GM18498 (cell line): ENCODE measurements around the gene TOR1AIP1.
"Not testable (repeated sequence)": the region's sequence is repeated elsewhere in the genome, so short reads cannot be mapped to it uniquely, and the experiment has no call there.

ENCODE experiments used
- ATAC-seq: cut with Tn5 transposase; IDR thresholded peaks from one replicate; pipeline ENCODE4 v1.9.1; 2021; ENCODE audit warnings: mild to moderate bottlenecking, moderate library complexity; ENCODE audit not compliant: unreplicated experiment

TOR1AIP1 gene

DNA sequence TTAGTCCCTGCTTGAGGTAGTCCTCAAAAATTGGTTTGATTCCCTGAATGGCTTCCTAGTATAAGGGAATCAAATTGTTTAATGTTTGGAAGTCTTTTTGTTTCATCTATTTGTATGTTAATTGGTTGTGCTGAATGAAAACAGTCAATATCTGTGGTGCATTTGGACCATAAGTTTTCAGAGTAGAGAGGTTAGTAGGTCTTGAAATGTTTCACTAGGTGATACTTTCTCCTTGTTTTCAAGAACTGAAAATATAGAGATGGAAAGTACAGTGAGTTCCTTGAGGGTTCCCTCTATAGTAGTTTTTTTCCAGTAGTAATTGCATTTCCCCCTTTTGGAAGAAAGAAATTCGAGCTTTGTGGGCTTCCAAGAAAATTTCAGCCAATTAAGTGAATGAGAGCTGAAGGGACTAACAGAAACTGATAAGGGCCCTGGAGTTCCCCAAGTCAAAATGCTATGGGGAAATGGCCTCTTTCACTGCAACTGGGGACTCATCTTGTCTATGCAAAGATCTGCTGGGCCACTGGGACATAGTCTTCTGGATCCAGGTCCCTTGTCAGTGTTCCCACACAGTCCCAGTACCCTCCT lies 53.9 kb downstream of the TOR1AIP1 start:
- no peak for ATAC-seq

DNA sequence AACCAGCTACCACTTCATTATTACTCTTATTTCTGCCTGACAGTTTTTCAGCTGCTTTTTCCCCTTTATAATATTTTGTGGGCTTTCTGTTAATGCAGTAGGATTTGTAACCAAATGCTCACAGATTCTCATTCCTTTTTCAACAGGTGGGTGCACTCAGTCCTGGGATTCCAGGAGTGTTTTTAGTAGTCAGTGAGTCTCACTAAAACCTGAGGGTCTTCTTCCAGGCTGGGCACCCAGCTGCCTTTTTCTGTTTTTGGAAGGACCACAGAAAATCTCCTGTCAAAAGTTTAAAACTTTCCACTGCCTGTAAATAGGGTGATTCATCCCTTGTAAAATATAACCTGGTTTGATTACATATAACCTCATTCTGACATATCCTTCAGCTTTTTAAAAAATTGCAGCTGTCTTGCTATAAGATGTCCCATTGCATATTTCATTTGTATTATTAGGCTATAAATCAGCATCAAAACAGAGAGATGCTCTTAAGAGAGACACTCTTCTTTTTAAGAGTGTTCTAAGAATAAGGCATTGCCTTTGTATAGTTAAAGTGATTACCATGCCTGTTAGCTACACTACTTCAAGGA lies 55.7 kb downstream of the TOR1AIP1 start:
- no peak for ATAC-seq

- no peak for ATAC-seq
Observed at GRCh38 chr1:179938752-179939151, 56.7 kb downstream of the TOR1AIP1 start.

DNA sequence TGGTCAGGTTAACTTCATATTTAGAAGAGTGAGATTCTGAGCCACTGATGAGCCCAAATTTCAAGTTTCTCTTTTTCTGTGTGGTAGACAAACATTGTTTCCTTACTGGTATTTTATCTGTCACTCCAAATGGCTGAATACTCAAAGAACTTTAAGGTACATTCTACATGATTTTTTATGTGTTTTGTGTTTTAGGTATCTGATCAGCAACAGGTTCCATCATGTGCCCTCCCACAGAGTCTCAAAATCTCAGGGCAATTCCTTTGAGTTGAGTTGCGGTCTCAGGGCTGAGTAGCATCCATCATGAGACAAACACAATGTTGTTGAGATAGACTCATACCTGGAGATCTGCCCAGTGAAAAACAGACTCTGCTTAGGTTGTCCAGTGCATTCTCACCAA lies 57.9 kb downstream of the TOR1AIP1 start:
- ATAC-seq, result no peak

- no peak for ATAC-seq
Observed at GRCh38 chr1:179941454-179941853, 59.4 kb downstream of the TOR1AIP1 start.

- no peak for ATAC-seq
Observed at GRCh38 chr1:179950651-179951050, 68.6 kb downstream of the TOR1AIP1 start.

- ATAC-seq, result no peak
Observed at GRCh38 chr1:179951383-179952144, 69.5 kb downstream of the TOR1AIP1 start.

DNA sequence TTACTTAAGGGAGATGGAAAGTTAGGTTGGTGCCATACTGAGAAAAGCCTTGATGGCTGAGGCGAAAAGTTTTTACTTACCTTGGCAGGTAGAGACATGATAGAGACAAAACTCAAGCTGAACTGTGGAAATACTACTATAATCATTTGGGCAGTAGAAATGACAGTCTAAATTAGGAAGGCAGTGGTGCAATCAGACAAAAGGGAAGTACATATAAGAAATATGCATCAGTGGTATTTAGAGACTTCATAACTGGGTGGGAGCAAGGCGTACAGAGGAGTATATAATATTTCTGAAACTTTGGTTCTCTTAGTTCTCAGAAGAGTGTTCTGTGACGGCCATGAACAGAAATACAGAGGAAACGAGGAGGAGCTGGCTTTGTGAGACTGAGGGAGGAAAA lies 70.1 kb downstream of the TOR1AIP1 start:
- ATAC-seq, result no peak

GRCh38 chr1:179953974-179954492 lies 71.9 kb downstream of the TOR1AIP1 start:
- ATAC-seq, result peak; percentile 20

DNA sequence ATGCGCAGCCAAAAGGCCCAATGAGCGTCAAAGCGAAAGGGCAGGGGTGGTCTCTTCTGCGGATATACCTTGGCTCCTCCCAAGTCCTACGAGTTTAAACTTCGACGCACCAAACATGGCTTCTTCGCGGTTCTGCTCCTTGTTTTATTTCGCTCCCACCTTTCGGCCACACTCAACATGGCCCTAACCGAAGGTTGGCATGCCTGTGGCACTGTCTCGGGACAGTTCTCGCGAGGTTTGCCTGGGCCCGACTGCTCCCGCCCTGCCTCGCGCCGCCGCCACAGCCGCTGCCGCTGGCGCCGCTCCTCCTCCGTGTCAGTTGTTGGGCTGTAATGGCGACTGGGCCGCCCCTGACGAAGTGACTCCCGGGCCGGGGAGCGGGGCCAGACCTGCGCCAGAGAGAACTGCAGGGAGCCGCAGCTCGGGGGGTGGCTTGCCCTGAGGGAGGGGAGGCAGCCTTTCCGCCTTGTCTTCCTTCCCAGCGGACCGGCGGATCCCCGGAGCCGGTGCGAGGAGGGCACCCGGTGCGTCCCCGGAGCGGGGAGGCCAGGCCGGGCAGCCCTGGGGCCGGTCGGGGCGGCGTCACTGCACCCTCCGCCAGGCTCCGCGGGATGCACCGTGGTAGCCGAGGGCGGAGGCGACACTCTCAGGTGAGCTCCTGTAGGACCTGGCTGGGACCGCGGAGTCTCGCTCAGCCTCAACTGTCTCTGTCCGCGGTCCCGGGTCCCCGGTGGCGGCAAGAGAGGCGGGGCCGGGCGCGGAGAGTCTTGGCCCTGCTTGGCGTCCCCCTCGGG lies 72.6 kb downstream of the TOR1AIP1 start, which contains the start of gene CEP350:
Gene CEP350 (plus strand): TSS at position 318 of the 794 bp plus-strand sequence. CDS start 31,372 bp downstream, outside the sequence.
- ATAC-seq, result peak; percentile 92

DNA sequence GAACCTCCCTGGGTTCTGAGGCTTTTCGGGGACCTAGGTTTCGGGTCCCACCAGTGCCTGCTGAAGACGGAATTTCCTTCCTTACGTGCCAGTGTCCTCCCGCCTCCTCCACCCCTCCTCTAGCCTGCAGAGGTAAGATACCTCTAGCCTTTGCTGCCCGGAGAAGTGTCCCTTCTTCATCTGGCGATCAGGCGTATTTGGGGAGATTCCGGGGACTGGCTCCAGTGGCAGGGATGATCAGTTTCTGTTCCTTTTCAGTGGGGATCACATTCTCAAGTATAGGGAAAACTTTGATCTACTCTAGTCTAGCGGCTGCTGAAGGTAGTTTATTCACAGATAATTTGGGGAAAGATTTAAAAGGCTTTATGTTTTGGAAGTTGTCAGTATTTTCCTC lies 73.2 kb downstream of the TOR1AIP1 start:
- ATAC-seq, result peak; percentile 5

DNA sequence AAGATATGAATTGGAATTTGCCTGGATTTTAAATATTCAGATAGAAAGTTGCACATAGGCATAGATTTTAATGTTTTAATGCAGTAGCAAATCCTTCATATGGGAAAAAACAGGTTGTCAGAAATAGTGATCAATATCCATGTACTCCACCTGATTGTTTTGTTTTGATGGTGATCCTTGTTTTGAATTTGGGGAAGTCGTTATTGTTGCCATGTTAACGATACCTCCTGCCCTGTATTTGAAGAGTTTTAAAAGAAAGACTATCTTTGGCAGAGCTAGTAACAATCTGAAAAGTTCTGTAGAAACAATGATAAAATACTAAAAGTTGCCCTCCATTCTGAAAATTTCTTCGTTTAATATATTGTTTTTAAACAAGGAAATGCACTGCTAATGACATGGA lies 73.6 kb downstream of the TOR1AIP1 start:
- ATAC-seq, result no peak

- ATAC-seq, result no peak
Observed at GRCh38 chr1:179958359-179958758, 76.3 kb downstream of the TOR1AIP1 start.

GRCh38 chr1:179962168-179962567 lies 80.1 kb downstream of the TOR1AIP1 start:
- ATAC-seq, result not testable (repeated sequence)

GRCh38 chr1:179966551-179966950 lies 84.5 kb downstream of the TOR1AIP1 start:
- no peak for ATAC-seq

GRCh38 chr1:179968284-179968993 lies 86.4 kb downstream of the TOR1AIP1 start:
- ATAC-seq, result no peak

DNA sequence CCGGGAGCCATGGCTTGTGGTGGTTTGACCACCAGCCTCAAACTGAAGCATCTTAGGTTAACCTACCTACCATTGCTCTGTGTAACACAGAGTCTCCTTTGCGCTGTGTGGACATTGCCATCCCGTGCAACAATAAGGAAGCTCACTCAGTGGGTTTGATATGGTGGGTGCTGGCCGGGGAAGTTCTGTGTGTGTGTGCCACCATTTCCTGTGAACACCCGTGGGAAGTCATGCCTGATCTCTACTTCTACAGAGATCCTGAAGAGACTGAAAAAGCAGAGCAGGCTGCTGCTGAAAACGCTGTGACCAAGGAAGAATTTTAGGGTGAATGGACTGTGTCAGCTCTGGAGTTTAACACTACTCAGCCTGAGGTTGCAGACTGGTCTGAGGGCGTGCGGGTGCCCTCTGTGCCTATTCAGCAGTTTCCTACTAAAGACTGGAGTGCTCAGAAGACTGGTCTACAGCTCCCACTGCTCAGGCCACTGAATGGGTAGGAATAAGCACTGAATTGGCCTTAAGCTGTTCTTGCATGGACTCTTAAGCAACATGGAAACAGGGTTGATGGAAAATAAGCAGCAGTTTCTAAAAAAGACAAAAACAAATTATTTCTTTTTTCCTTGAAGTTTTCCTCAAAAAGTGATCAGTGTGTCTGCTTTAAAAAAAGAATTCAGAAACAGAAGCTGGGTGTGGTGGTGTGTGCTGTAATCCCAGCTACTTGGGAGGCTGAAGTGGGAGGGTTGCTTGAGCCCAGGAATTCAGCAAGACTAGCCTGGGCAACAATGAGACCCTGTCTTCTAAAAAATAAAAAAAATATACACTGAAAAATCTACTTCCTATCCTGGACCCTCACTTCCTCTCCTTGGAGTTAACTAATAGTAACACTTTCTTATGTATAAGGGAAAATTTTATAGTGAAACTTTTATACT lies 87.2 kb downstream of the TOR1AIP1 start:
- ATAC-seq, result no peak
